GM18519 (cell line): ENCODE data around the gene ZBTB16.

Experiments
- ATAC-seq: cut with Tn5 transposase; IDR thresholded peaks from one replicate; pipeline ENCODE4 v1.9.1; 2021; ENCODE audit warnings: mild to moderate bottlenecking, moderate library complexity; ENCODE audit not compliant: unreplicated experiment, low FRiP score

The ZBTB16 gene

GRCh38 chr11:114063149-114063828 lies 3.8 kb downstream of the ZBTB16 start:
- ATAC-seq: no peak

DNA sequence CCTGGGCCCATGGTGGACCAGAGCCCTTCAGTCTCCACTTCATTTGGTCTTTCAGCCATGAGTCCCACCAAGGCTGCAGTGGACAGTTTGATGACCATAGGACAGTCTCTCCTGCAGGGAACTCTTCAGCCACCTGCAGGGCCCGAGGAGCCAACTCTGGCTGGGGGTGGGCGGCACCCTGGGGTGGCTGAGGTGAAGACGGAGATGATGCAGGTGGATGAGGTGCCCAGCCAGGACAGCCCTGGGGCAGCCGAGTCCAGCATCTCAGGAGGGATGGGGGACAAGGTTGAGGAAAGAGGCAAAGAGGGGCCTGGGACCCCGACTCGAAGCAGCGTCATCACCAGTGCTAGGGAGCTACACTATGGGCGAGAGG lies 4.3 kb downstream of the ZBTB16 start:
- ATAC-seq: no peak

DNA sequence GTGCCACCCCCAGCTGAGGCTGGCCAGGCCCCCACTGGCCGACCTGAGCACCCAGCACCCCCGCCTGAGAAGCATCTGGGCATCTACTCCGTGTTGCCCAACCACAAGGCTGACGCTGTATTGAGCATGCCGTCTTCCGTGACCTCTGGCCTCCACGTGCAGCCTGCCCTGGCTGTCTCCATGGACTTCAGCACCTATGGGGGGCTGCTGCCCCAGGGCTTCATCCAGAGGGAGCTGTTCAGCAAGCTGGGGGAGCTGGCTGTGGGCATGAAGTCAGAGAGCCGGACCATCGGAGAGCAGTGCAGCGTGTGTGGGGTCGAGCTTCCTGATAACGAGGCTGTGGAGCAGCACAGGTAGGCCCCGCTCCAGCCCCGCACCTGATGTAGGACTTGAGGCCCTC lies 4.7 kb downstream of the ZBTB16 start:
- no peak for ATAC-seq

GRCh38 chr11:114065094-114065493 lies 5.6 kb downstream of the ZBTB16 start:
- no peak for ATAC-seq

GRCh38 chr11:114066046-114066648 lies 6.6 kb downstream of the ZBTB16 start:
- ATAC-seq: no peak

DNA sequence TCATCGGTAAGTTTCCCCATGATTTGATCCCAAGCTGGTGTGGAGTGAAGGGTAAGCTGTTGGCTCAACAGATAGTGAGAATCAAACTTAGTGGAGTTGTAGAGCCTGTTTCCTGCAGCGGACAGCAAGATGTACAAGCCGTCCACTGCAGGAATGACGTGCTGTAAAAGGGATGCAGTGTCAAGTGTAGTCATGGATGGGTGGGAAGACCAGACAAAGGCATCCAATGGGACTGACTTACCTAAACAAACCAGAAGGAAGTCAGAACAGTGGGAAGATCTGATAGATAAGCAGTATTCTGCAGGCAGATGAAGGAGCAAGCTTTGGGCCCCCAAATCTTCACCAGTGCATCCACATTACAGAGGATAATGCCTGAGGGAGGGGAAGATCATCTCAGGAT lies 8.8 kb downstream of the ZBTB16 start:
- ATAC-seq: no peak

DNA sequence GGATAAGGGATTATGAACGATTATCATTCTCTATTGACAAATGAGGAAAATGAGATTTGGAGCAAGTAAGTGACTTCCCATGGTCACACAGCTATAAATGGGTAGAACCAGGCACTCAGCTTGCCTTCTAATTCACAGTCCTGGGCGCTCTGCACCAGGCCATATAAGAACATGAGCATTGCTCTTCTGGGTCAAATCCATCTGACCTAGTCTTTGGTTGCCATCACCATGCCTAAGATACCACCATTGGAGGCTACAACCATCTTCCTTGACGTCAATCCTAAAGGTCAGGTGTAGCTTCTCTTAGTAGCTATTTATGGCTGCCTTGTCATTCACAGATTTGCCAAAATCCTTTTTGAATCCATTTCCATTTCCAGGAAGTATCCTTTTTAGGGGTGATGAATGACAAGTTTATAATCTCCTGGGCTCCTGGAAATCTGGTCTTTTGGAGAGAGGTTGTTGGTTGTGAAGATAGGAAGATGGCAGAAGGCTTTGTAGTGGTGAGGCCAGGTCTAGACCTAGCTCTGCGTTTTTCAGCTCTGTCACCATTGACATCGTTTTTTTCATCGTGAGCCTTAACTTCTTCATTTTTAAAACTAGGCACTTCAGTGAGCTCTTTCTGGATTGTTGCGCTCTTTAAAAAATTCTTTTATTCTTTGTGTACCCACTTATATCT lies 11.1 kb downstream of the ZBTB16 start:
- no peak for ATAC-seq

GRCh38 chr11:114073007-114073827 lies 13.7 kb downstream of the ZBTB16 start:
- ATAC-seq: no peak

- ATAC-seq: no peak
Observed at GRCh38 chr11:114073828-114074381, 14.4 kb downstream of the ZBTB16 start.

- ATAC-seq: no peak
Observed at GRCh38 chr11:114074546-114075343, 15.2 kb downstream of the ZBTB16 start.

DNA sequence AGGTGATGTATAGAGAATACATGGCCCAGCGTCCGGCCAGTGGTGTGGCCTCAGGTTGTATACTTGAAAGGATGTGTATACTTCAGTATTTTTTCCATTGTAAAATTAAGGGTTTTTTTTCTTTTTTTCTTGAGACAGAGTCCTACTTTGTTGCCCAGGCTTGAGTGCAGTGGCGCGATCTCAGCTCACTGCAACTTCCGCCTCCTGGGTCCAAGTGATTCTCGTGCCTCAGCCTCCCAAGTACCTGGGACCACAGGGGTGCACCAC lies 15.8 kb downstream of the ZBTB16 start:
- no peak for ATAC-seq

DNA sequence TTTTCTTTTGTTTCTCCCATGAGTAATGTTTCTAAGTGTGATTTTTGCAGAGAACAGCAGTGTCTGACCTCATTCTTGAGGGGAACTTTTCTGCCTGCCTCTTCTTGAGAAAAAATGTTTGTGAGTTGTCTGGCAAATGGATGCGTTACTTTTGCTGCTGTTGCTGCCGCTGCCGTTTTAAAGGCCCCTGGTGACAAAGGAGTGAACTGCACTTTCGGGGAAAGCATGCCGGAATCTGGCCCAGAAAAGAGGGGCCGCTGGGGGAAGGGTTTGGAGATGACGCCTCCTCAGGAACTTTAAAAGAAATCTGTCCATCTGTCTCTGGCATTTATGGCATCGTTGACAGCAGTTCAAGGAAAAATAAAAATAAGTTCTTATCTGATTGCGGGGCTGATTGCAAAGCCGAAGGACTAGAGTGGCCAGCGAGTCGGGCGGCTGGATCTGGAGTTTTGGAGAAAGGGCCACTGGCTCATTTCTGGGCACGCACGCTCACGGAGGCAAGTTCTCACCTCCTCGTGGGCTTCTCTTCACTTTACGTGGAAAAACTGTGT lies 16.5 kb downstream of the ZBTB16 start:
- ATAC-seq: no peak

- no peak for ATAC-seq
Observed at GRCh38 chr11:114076921-114077331, 17.4 kb downstream of the ZBTB16 start.

DNA sequence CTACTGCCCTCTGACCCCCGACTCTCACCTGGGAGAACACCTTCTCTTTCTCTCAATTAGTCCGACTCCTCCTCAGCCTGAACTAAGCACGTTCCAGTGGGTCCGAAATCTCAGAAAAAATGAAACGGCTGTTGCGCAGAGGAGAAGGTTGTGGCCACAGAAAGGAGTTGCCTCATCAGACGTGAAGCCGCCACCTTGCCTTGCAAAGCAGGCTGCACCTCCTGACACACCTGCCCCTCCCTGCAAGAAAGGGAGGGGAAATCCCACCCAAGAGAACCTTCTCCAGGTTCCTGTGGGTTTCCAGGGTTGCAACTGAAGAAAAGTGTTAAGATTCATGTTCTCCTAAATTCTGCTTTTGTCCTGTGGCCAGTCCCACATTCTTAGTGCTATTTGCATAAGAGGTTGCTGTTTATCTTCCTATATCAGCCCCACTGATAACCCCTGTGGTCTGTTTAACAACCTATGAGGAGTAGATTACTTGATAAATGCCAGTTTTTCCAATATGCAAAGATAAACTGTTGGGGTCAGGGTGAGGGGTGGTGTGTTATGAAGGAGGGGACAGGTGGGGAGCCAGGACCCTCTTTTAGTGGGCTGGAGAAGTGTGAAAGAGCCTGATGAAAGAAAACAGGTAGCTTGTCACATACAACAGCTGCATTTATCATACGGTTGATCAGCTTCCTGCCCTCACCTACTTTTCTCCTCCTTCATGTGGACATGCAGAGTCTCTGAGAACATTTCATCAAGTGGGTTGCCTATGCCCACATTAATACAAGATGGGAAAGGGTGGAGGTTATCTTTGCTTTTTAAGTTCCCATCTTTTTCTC lies 18.2 kb downstream of the ZBTB16 start:
- ATAC-seq: no peak

GRCh38 chr11:114078423-114078822 lies 18.9 kb downstream of the ZBTB16 start:
- ATAC-seq: no peak

DNA sequence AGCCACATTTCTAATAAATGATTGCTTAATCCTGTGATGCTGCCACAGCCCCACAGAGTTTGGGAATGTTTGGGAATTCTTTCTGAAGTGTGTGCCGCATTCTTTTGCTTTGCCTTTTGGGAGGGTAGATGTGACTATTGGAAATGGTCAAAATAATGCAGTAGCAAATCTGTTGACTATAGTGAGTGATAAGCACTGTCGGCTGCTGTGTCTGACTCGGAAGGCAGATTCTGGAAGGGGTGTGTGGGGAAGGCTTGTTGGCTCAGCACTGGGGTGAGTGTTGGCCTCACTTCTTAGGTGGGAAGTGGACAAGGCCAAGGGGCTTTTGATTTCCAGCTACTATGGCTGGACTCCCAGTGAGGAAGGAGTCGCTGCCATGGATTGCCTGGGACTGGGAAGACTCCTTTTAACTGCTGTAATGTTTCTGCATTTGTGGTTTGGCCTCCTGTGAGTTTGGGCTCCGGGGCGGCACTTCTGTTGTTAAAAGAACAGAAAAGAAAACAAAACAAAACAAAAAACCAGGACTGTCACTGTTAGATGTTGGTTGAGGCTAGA lies 20.1 kb downstream of the ZBTB16 start:
- no peak for ATAC-seq

DNA sequence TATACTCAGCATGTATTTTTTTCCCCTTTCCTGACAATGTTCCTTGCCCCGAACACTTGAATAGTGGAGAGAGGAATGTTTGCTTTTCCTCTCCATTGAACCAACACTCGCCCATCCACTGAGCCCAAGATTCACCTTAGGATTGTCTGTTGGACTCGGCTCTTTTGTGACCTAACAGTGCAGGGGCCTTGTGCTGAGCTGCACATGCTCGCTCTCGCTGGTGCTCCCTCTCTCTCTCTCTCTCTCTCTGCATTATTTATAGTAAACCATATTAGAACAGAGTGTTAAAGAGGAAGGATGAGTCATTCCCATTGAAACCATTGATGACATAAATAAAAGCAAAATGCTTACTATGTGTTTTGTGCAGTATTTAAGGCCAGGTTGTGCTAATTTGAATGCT lies 20.7 kb downstream of the ZBTB16 start:
- no peak for ATAC-seq

DNA sequence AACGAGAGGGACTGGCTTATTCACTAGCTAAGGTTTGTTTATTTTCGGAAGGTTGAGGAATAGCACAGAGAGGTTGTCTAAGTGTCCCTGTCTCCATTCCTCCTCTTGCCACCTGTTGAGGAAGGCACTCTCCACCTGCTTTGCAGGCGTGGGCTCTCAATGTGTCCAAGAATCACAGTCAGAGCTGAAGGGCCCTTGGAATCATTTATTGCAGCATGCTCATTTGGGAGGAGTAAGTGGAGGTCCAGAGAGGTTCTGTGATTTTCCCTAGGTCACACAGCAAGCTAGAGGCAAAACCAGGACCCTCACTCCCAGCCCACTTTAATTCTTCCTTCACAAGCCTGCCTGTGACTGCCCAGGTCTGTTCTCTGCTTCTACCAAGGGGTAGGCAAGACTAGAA lies 21.3 kb downstream of the ZBTB16 start:
- no peak for ATAC-seq
